OCI-LY7 (cell line): Measurements from ENCODE around the gene PNN.

Experiments used
- EZH2phosphoT487 ChIP-seq: fragments of 200-600 bp; sonication (generic); IDR thresholded peaks from 2 replicates; pipeline ENCODE4 v1.6.1; 2018; ENCODE audit warnings: low read depth, borderline replicate concordance, mild to moderate bottlenecking, mixed run types, antibody characterized with exemption, low read length, moderate library complexity, mixed read lengths
- TF ChIP-seq, protein P1 (sequence below): fragments of 200-600 bp; sonication (generic); conservative IDR thresholded peaks from 2 replicates; pipeline ENCODE4 v1.5.1; 2014; ENCODE audit warnings: mild to moderate bottlenecking, antibody characterized with exemption, low read length, moderate library complexity, mixed read lengths

DNA sequence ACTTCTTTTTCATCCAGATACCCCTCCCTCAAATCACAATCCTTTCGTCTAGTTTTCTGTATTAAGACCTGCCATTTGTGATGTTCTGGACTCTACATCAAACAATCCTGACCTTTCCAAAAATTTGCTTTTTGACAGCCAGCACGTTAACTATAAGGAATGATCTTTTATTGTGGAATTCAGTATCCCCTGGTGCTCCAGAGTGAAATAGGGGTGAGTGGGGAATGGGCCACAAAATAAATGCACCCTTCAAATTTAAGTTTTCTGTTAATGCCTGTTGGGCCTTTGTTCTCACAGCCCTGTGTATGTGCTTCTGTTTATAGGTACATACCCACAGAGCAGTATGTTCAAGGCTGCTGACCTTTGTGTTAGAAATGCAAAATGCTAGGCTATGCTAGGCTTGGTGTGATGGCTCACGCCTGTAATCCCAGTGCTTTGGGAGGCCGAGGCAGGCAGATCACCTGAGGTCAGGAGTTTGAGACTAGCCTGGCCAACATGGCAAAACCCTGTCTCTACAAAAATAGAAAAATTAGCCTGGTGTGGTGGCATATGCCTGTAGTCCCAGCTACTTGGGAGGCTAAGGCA lies 12.0 kb downstream of the PNN start:
- TF ChIP-seq, protein P1, sequence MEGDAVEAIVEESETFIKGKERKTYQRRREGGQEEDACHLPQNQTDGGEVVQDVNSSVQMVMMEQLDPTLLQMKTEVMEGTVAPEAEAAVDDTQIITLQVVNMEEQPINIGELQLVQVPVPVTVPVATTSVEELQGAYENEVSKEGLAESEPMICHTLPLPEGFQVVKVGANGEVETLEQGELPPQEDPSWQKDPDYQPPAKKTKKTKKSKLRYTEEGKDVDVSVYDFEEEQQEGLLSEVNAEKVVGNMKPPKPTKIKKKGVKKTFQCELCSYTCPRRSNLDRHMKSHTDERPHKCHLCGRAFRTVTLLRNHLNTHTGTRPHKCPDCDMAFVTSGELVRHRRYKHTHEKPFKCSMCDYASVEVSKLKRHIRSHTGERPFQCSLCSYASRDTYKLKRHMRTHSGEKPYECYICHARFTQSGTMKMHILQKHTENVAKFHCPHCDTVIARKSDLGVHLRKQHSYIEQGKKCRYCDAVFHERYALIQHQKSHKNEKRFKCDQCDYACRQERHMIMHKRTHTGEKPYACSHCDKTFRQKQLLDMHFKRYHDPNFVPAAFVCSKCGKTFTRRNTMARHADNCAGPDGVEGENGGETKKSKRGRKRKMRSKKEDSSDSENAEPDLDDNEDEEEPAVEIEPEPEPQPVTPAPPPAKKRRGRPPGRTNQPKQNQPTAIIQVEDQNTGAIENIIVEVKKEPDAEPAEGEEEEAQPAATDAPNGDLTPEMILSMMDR: no peak
- no peak for TF ChIP-seq EZH2phosphoT487
